ENCODE measurements around the gene USP9X.
A peak's percentile ranks its signal among the peaks of the same experiment; 100 is the strongest.

DNA sequence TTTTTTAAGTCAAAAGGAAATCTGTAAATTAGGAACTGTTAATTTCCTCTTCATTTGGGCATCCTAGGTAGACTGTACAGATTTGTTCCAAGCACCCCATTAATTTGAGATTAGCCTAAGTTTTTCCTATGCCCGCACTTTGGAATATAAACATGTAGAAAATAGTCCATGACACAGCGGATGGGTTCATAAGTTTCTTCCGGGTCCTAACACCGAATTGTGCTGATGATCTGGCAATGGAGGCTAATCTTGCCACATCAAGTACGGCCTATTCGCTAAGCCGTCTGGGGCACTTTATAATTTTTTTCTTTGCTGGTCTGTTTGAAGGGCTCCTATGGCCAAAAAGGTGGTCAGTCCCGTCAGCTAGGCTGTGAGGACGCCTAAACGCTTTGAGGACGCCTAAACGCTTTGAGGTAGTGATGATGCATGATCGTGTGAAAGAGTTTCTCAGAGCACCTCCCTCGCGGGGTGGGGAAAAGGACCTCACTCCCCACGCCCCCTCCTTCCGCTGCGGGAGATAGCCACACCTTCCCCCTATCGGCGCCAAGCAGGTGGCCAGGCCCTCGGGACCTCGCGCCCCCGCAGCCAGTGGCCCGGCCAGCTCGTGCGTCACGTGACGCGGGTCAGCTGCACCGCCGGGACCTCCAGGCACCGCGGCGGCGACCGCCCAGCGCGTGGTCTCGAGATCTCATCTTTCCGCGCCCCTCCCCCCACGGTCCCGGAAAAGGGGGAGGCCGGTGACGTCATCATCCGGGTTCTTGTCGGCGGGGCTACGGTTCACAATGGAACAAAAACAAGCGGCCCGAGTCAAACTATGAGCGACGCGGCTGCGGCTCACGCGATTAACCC is 977 bp upstream of the USP9X start:
- peak; percentile 11; the same call in 1 of the 2 replicates for TF ChIP-seq TAF1 (IDR thresholded peaks at IDR 0.05; ENCODE audit: low read depth)
- no peak for TF ChIP-seq CEBPB (IDR thresholded peaks at IDR 0.05)
- no peak for TF ChIP-seq TEAD4 (IDR thresholded peaks at IDR 0.05)
- peak; percentile 58 for TF ChIP-seq TCF12 (IDR thresholded peaks at IDR 0.05; ENCODE audit: low read depth)
- TF ChIP-seq FOXM1 (IDR thresholded peaks at IDR 0.05; ENCODE audit: borderline replicate concordance, low read depth) = no peak
- no peak for TF ChIP-seq YY1 (IDR thresholded peaks at IDR 0.05; ENCODE audit: low read depth)
- TF ChIP-seq ZBTB7A (IDR thresholded peaks at IDR 0.05; ENCODE audit: low read depth) = no peak
- peak; percentile 87 for TF ChIP-seq EGR1 (IDR thresholded peaks at IDR 0.05)
- TF ChIP-seq, protein P1, sequence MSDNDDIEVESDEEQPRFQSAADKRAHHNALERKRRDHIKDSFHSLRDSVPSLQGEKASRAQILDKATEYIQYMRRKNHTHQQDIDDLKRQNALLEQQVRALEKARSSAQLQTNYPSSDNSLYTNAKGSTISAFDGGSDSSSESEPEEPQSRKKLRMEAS (IDR thresholded peaks at IDR 0.05) = peak; percentile 90

Measured in Ishikawa (cell line).